Endothelial cell of hepatic sinusoid (primary cell): ENCODE data around the gene TANC1.
"Not testable (repeated sequence)": the region's sequence is repeated elsewhere in the genome, so short reads cannot be mapped to it uniquely, and the experiment has no call there.

Source experiments
- in situ Hi-C: cut with HindIII; loops from 2 replicates; pipeline ENCODE4 v1.10.0; 2017; ENCODE audit warnings: low sequenced_read_pairs

Gene TANC1

GRCh38 chr2:159082119-159082518, 113.7 kb downstream of the TANC1 start:
- in situ Hi-C loops, result no loop called here

DNA sequence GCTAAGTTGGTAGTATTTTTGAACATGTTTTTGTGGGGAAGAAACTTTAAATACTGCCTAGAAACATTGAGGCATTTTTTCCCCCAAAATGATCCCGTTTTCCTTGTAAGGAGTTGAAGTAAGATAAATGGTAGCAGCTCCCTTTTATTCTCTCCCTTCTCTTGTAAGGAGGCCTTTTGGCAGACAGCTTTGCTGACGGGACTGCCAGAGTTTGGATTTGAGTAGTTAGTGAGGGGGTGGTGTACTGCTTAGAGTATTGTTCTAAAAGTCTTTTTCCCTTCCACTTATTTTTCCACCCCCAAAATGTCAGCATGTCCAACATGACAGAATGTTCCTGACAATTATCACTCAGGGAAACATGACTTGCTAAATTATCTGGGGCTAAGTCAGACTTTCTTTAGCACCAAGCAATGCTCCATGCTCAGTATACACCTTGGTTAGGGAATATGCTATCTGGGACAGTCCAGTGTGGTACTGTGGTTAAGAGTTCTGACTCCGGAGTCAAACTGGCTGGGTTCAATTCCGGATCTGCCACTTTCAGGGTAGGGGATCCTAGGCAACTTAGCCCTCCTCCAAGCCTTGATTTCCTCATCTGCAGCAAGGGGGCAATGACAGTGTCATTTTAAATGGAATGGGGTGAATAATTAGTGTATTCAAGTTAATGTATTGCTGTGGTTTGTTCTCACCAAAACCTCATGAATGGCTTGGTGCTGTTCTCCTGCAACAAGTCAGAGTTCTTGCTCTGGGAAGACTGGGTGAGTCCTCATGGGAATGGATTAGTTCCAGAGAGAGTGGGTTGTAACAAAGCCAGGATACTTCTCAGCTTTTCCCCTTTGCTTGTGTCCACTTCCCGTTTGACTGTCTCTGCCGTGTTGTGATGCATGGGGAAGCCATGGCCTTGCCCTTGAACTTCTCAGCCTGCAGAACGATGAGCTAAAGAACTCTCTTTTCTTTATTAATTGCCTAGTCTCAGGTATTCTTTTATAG, 116.2 kb downstream of the TANC1 start:
- in situ Hi-C loops, result no loop called here

- in situ Hi-C loops, result no loop called here
These were observed 117.9 kb downstream of the TANC1 start for GRCh38 chr2:159086342-159086741.

GRCh38 chr2:159086826-159087225, 118.4 kb downstream of the TANC1 start:
- in situ Hi-C loops, result no loop called here

DNA sequence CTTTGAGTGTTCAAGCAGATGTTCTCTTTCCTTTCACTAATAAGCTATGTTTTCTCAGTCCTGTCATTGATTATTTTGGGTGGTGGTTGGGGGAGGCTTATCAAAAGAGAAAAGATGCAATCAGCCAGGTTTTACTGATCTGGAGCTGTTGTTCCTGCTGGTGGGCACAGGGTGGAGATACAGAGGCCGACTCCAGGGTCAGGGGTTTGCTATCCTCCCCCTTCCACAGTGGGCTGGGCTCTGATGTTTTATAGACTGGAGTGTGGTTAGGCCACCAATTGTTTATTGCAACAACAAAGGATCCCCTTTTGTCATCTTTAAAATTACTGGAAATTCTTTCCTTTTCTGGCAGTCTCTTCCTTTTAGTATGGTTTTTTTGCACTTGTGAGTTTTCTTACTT, 120.5 kb downstream of the TANC1 start:
- in situ Hi-C loops, result no loop called here

- in situ Hi-C loops, result no loop called here
These were observed 121.1 kb downstream of the TANC1 start for GRCh38 chr2:159089543-159089942.

DNA sequence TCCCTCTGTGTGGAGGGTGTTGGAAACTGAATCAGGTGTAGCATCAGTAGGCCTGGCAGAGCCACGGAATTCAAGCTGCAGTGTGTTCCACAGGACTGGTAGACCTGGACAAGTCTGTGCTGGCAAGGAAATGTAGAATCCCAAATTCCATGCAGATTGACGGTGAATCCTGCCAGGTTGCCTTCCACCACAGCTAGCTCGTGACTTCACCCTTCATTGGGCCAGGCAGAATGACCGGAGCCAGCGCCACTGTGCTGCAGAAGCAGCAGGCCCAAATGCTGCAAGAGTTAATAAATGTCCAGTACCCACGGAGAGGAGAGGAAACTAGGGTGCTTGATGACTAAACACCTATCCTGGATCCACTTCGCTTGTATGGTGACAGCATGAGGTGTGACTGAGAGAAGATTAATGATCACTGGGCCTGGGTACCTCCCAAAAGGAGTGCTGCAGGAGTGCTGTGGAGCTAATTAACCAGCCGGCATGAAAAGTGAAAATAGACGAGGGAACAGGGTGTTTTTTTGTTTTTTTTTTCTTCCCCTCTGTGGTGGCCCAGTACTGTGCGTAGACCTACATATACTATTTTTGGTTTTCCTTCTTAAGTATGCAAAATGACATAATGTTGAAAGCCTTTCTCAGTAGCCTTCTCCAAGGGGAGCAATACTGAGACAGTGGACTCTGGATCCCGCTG, 122.2 kb downstream of the TANC1 start:
- in situ Hi-C loops, result no loop called here

DNA sequence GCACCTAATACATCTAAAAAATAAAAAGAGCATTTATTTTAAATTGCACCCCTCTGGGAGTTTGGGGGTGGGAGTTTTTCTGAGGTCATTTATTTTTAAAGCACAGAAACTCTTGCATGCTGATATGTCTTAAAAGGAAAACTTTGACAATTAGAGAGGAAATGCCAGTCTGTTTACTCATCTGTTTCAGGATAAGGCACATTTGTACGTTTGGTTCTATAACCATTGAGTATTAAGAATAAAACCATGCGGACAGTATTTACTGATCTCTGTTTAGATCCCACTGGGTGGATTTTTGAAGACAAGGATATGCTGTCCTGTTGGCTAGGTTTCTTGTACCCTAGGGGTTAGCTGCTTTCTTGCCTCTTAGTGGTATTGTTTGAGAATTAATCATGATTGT, 122.9 kb downstream of the TANC1 start:
- in situ Hi-C loops, result no loop called here

GRCh38 chr2:159091976-159092375, 123.5 kb downstream of the TANC1 start:
- in situ Hi-C loops, result no loop called here

GRCh38 chr2:159093497-159093896, 125.1 kb downstream of the TANC1 start:
- in situ Hi-C loops, result no loop called here

- in situ Hi-C loops, result no loop called here
These were observed 125.8 kb downstream of the TANC1 start for GRCh38 chr2:159094173-159094737.

DNA sequence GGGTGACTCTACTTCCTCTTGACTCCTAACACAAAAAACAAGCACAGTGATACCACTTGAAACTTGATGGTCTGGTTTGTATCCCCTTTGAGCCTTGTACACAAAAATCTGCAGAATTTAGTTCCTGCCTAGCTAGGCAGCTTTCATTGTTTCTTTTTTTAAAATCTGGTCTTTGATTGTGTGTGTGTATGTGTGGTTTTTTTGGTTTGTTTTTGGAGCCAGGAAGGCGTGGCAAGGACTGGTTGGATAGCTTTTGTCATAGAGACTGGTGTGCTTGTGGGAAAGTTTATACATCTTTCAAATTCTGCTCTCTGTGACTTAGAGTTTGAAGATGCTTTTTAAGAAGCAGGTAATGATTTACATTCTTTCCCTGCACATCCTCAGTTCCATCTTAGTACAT, 127.4 kb downstream of the TANC1 start:
- in situ Hi-C loops, result no loop called here

DNA sequence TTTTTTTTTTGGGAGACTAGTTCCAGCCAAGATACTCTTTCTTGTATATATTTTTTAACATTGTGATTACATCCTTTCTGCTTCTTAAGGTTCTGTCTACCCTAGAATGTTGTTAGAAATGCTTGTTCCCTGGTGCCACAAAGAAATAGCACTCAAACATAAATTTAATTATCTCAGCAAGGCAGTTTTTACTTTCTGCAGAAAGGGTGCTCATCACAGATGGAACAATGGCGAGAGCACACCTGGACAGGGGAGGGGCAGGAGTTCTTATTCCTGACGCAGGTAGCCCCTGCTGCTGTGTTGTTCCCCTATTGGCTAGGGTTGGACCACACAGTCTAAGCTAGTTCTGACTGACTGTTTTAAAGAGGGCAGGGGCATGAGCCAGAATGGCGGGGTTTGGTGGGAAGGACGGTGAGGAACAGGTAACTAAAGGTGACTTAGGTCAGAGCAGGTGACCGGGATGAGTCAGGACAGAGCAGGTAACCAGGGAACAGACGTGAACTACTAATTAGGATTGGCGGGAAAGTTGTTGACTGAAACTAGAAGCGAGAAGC, 127.9 kb downstream of the TANC1 start:
- in situ Hi-C loops, result not testable (repeated sequence)

DNA sequence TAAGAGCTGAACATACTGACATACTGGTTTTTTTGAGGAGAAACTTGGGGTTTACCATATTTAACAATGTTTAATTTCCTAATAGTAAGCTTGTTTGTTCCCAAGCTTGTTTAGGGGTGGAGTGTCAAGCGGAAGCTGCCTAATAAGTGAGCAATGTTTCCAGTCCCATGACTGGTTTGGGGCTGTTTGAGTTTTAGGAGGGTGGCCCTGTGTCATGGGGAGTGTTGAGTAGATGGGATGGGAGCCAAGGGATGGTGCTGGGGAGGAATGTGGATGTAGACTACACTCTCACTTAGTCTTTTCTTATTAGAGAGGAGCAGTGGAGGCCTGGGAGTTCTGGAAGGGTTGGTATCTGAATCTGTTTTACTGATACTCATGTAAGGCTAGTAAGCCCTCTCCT, 128.5 kb downstream of the TANC1 start:
- in situ Hi-C loops, result no loop called here

DNA sequence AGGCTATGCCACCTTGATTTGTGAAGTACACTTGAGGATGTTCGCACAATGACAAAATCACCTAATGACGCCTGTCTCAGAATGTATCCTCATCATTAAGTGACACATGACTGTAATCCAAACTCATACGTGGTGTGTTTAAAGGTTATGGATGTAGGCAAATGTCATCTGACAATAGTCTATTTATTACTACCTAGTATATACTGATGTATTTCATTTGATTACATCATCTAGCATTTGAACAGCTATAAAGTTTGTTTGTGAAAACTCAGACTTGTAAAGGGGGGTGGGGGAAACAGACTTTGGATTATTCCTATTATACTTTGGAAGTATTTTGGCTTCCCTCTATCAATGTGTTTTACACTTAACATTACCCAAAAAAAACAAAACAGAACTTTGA, 129.9 kb downstream of the TANC1 start:
- in situ Hi-C loops, result no loop called here

GRCh38 chr2:159098921-159099411, 130.5 kb downstream of the TANC1 start:
- in situ Hi-C loops, result no loop called here

DNA sequence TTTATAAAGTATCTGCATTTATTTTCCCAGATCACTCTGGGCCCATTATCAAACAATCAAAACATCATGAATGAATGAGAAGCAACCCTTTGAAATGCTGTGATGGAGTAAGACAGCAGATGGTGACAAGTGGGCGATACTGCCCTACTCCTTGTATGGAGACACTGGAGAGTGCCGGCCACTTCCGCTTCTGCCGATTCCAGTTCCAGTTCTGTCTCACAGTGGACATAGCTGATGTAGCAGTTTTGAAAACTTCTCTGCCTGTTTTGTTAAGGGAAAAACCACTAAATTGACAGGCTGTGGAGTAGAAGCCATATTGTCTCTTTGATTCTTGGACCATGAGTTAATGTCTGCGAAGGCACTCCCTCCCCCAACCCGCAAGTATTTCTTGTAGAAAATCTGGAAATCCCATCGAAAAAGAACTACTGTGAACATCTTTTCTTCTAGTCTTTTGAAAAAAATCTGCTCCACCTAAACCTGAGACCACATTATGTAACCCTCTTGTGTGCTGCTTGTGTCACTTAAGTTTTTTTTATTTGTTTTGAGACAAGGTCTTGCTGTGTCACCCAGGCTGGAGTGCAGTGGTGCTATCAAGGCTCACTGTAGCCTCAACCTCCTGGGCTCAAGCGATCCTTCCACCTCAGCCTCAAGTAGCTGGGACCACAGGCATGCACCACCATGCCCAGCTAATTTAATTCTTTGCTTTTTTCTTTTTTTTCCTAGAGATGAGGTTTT, 133.5 kb downstream of the TANC1 start:
- in situ Hi-C loops, result no loop called here

GRCh38 chr2:159103411-159103810, 135.0 kb downstream of the TANC1 start:
- in situ Hi-C loops, result no loop called here

GRCh38 chr2:159106109-159106508, 137.7 kb downstream of the TANC1 start:
- in situ Hi-C loops, result no loop called here

DNA sequence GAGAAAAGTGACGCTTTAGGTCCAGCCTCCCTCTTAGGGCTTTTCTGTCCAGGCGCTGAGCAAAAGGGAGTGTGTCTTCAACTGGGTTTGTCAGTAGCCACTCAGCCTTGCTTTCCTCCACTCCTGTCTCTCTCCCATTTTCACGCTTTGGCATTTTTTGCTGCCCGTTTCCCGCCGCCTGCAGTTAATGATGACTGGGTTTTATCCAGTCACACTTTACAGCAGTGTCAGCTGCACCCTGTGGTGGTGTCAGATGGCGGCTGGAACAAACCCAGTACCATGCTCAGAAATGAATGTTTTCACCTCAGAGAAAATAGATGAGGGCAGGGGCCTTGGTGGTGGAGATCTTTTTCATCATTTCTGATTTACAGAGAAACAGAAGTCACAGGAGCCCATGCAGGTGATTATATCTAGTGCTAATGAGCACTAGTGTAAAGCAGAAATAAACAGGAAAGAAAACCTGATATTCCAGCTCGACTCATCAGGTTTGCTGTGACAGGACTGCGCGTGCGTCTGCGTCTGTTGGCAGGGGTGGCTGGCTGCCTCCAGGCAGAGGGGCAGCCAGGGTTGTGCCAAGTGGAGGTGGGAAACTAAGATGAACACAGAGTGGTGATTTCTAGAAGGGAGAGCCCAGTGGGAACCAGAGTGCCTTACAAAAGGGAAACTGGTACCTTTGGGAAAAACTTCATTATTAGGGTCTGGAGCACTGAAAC, 139.9 kb downstream of the TANC1 start:
- in situ Hi-C loops, result no loop called here
